ENCODE data around the gene CYP2A6.

CYP2A6 gene

GRCh38 chr19:40802300-40803169 lies 47.7 kb downstream of the CYP2A6 start:
- no peak for DNase-seq (ENCODE audit: low read depth in 2 of 2)

GRCh38 chr19:40801426-40802299 lies 48.6 kb downstream of the CYP2A6 start:
- no peak for DNase-seq (ENCODE audit: low read depth in 2 of 2)

- no peak for DNase-seq (ENCODE audit: low read depth in 2 of 2)
Measured at GRCh38 chr19:40800997-40801377, 49.3 kb downstream of the CYP2A6 start.

GRCh38 chr19:40800339-40800996 lies 49.8 kb downstream of the CYP2A6 start:
- no peak for DNase-seq (ENCODE audit: low read depth in 2 of 2)

GRCh38 chr19:40799558-40800338 lies 50.5 kb downstream of the CYP2A6 start:
- DNase-seq (ENCODE audit: low read depth in 2 of 2) = peak in 1 of 2 donors; percentile 43

GRCh38 chr19:40798683-40799557 lies 51.3 kb downstream of the CYP2A6 start, which contains the start of gene EGLN2:
Gene EGLN2, plus strand, starts transcription at chr19:40799191. Its CDS starts 1,382 bp downstream, at chr19:40800573.
- DNase-seq (ENCODE audit: low read depth in 2 of 2) = peak; percentile 100

- DNase-seq (ENCODE audit: low read depth in 2 of 2) = peak in 1 of 2 donors; percentile 42
Measured at GRCh38 chr19:40797963-40798682, 52.1 kb downstream of the CYP2A6 start.

GRCh38 chr19:40797166-40797962 lies 52.9 kb downstream of the CYP2A6 start:
- DNase-seq (ENCODE audit: low read depth in 2 of 2) = no peak
